ENCODE results near the gene GRK5.
A peak's percentile ranks its signal among the peaks of the same experiment; 100 is the strongest.

Gene GRK5

GRCh38 chr10:119331061-119331460, 123.7 kb downstream of the GRK5 start:
- TF ChIP-seq EZH2 (IDR thresholded peaks at IDR 0.05; ENCODE audit: borderline replicate concordance, low read depth, low read length, severe bottlenecking) (no peak), CTCF (IDR thresholded peaks at IDR 0.05; ENCODE audit: borderline replicate concordance, extremely low read depth, low read length, poor library complexity, severe bottlenecking) (no peak)
- H3K79me2 ChIP-seq (ENCODE audit: insufficient read depth, low read length), result no peaks in the 10 kb centered on the region
- H3K36me3 ChIP-seq (ENCODE audit: insufficient read depth, low read length), result no peaks in the 10 kb centered on the region
- peaks cover 38% of the 10 kb centered on the region for H4K20me1 ChIP-seq (ENCODE audit: insufficient read depth, low read length)
- peaks cover 5% of the 10 kb centered on the region for H3K4me1 ChIP-seq (ENCODE audit: insufficient read depth, low read length)
- H3K27ac ChIP-seq (ENCODE audit: low read length), result no peak overlapping the region
- no peak overlapping the region for H3K4me2 ChIP-seq (ENCODE audit: insufficient read depth, low read length)
- H3K9me3 ChIP-seq (ENCODE audit: insufficient read depth, low read length, severe bottlenecking), result no peaks in the 10 kb centered on the region
- no peak for DNase-seq
- no peak overlapping the region for H3K9ac ChIP-seq (ENCODE audit: low read depth, low read length)
- no peaks in the 10 kb centered on the region for H3K27me3 ChIP-seq (ENCODE audit: insufficient read depth, low read length, poor library complexity)
- H3K4me3 ChIP-seq (ENCODE audit: low read depth in 1 of 2, low read length in 2 of 2), result no peak overlapping the region
- H2AFZ ChIP-seq (ENCODE audit: low read depth, low read length), result no peak overlapping the region
- no peak for ATAC-seq (ENCODE audit: insufficient read depth, low read depth)

GRCh38 chr10:119333146-119333792, 125.9 kb downstream of the GRK5 start:
- DNase-seq, result peak; percentile 76
- no peak overlapping the region for H3K4me2 ChIP-seq (ENCODE audit: insufficient read depth, low read length)
- no peak overlapping the region for H3K9ac ChIP-seq (ENCODE audit: low read depth, low read length)
- H4K20me1 ChIP-seq (ENCODE audit: insufficient read depth, low read length), result peaks cover 20% of the 10 kb centered on the region
- no peaks in the 10 kb centered on the region for H3K9me3 ChIP-seq (ENCODE audit: insufficient read depth, low read length, severe bottlenecking)
- H3K27ac ChIP-seq (ENCODE audit: low read length), result no peak overlapping the region
- H3K27me3 ChIP-seq (ENCODE audit: insufficient read depth, low read length, poor library complexity), result no peaks in the 10 kb centered on the region
- TF ChIP-seq EZH2 (IDR thresholded peaks at IDR 0.05; ENCODE audit: borderline replicate concordance, low read depth, low read length, severe bottlenecking), result no peak
- TF ChIP-seq CTCF (IDR thresholded peaks at IDR 0.05; ENCODE audit: borderline replicate concordance, extremely low read depth, low read length, poor library complexity, severe bottlenecking), result no peak
- peaks cover 5% of the 10 kb centered on the region for H3K4me1 ChIP-seq (ENCODE audit: insufficient read depth, low read length)
- H2AFZ ChIP-seq (ENCODE audit: low read depth, low read length), result no peak overlapping the region
- ATAC-seq (ENCODE audit: insufficient read depth, low read depth), result peak; percentile 92
- no peaks in the 10 kb centered on the region for H3K79me2 ChIP-seq (ENCODE audit: insufficient read depth, low read length)
- H3K36me3 ChIP-seq (ENCODE audit: insufficient read depth, low read length), result no peaks in the 10 kb centered on the region
- H3K4me3 ChIP-seq (ENCODE audit: low read depth in 1 of 2, low read length in 2 of 2), result no peak overlapping the region

- H3K4me3 ChIP-seq (ENCODE audit: low read depth in 1 of 2, low read length in 2 of 2), result no peak overlapping the region
- no peak overlapping the region for H3K9ac ChIP-seq (ENCODE audit: low read depth, low read length)
- no peak for DNase-seq
- H3K4me1 ChIP-seq (ENCODE audit: insufficient read depth, low read length), result peaks cover 5% of the 10 kb centered on the region
- H4K20me1 ChIP-seq (ENCODE audit: insufficient read depth, low read length), result peaks cover 15% of the 10 kb centered on the region
- no peak overlapping the region for H2AFZ ChIP-seq (ENCODE audit: low read depth, low read length)
- H3K27me3 ChIP-seq (ENCODE audit: insufficient read depth, low read length, poor library complexity), result no peaks in the 10 kb centered on the region
- no peak overlapping the region for H3K4me2 ChIP-seq (ENCODE audit: insufficient read depth, low read length)
- no peaks in the 10 kb centered on the region for H3K36me3 ChIP-seq (ENCODE audit: insufficient read depth, low read length)
- no peaks in the 10 kb centered on the region for H3K9me3 ChIP-seq (ENCODE audit: insufficient read depth, low read length, severe bottlenecking)
- no peaks in the 10 kb centered on the region for H3K79me2 ChIP-seq (ENCODE audit: insufficient read depth, low read length)
- no peak overlapping the region for H3K27ac ChIP-seq (ENCODE audit: low read length)
- TF ChIP-seq EZH2 (IDR thresholded peaks at IDR 0.05; ENCODE audit: borderline replicate concordance, low read depth, low read length, severe bottlenecking) (no peak), CTCF (IDR thresholded peaks at IDR 0.05; ENCODE audit: borderline replicate concordance, extremely low read depth, low read length, poor library complexity, severe bottlenecking) (no peak)
- no peak for ATAC-seq (ENCODE audit: insufficient read depth, low read depth)
These were observed 128.4 kb downstream of the GRK5 start for GRCh38 chr10:119335671-119336353.
